ENCODE results near the gene CYP24A1.

The CYP24A1 gene

GRCh38 chr20:54155736-54156317 is 18.0 kb downstream of the CYP24A1 start:
- no peak for DNase-seq (ENCODE audit: low read depth)

GRCh38 chr20:54154439-54154838 is 19.3 kb downstream of the CYP24A1 start:
- no peak for DNase-seq (ENCODE audit: low read depth)

GRCh38 chr20:54153847-54154246 is 19.9 kb downstream of the CYP24A1 start:
- DNase-seq (ENCODE audit: low read depth): no peak

GRCh38 chr20:54153041-54153327 is 20.8 kb downstream of the CYP24A1 start:
- no peak for DNase-seq (ENCODE audit: low read depth)

- no peak for DNase-seq (ENCODE audit: low read depth)
Measured at GRCh38 chr20:54152227-54153040, 21.4 kb downstream of the CYP24A1 start.

GRCh38 chr20:54151511-54152226 is 22.1 kb downstream of the CYP24A1 start:
- no peak for DNase-seq (ENCODE audit: low read depth)

- DNase-seq (ENCODE audit: low read depth): no peak
Measured at GRCh38 chr20:54151075-54151439, 22.7 kb downstream of the CYP24A1 start.

- DNase-seq (ENCODE audit: low read depth): no peak
Measured at GRCh38 chr20:54149765-54150264, 24.0 kb downstream of the CYP24A1 start.

- DNase-seq (ENCODE audit: low read depth): no peak
Measured at GRCh38 chr20:54148947-54149764, 24.6 kb downstream of the CYP24A1 start.

GRCh38 chr20:54146672-54147071 is 27.1 kb downstream of the CYP24A1 start:
- no peak for DNase-seq (ENCODE audit: low read depth)

- no peak for DNase-seq (ENCODE audit: low read depth)
Measured at GRCh38 chr20:54144847-54145414, 28.9 kb downstream of the CYP24A1 start.

GRCh38 chr20:54140927-54141566 is 32.7 kb downstream of the CYP24A1 start:
- DNase-seq (ENCODE audit: low read depth): no peak

GRCh38 chr20:54140486-54140885 is 33.3 kb downstream of the CYP24A1 start:
- DNase-seq (ENCODE audit: low read depth): no peak

GRCh38 chr20:54140067-54140466 is 33.7 kb downstream of the CYP24A1 start:
- DNase-seq (ENCODE audit: low read depth): no peak

GRCh38 chr20:54139188-54139587 is 34.6 kb downstream of the CYP24A1 start:
- DNase-seq (ENCODE audit: low read depth): no peak

- DNase-seq (ENCODE audit: low read depth): no peak
Measured at GRCh38 chr20:54138427-54138826, 35.4 kb downstream of the CYP24A1 start.

GRCh38 chr20:54137115-54137514 is 36.7 kb downstream of the CYP24A1 start:
- no peak for DNase-seq (ENCODE audit: low read depth)

GRCh38 chr20:54134445-54135220 is 39.2 kb downstream of the CYP24A1 start:
- no peak for DNase-seq (ENCODE audit: low read depth)

- DNase-seq (ENCODE audit: low read depth): no peak
Measured at GRCh38 chr20:54133434-54134427, 40.1 kb downstream of the CYP24A1 start.

All from stimulated activated CD8-positive, alpha-beta memory T cell treated with anti-CD3 and anti-CD28 coated beads, Interleukin-15, amount 100 ng/mL, for 1 hour (primary cell).